ENCODE results near the gene SLC22A23.

DNA sequence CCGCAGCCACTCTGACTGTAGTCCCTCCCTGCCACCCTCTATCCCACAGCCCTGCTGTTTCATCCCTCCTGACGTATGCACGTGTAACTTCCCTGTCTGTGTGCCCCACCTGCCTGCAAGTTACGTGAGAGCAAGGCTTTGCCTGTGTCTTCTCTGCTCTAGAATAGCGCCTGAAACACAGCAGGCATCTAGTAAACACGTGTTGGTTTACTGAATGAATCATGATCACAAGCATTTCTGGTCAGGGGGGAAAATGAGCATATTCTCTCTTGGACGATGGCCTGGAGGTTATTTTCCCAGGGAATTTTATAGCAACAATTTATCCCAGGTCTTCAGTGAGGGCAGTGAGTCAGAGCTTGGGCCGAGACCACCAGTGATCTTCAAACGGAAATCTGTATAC, 159.8 kb downstream of the SLC22A23 start:
- TF ChIP-seq, protein P1, sequence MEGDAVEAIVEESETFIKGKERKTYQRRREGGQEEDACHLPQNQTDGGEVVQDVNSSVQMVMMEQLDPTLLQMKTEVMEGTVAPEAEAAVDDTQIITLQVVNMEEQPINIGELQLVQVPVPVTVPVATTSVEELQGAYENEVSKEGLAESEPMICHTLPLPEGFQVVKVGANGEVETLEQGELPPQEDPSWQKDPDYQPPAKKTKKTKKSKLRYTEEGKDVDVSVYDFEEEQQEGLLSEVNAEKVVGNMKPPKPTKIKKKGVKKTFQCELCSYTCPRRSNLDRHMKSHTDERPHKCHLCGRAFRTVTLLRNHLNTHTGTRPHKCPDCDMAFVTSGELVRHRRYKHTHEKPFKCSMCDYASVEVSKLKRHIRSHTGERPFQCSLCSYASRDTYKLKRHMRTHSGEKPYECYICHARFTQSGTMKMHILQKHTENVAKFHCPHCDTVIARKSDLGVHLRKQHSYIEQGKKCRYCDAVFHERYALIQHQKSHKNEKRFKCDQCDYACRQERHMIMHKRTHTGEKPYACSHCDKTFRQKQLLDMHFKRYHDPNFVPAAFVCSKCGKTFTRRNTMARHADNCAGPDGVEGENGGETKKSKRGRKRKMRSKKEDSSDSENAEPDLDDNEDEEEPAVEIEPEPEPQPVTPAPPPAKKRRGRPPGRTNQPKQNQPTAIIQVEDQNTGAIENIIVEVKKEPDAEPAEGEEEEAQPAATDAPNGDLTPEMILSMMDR (IDR thresholded peaks at IDR 0.05): no peak
- TF ChIP-seq POLR2A (IDR thresholded peaks at IDR 0.05): no peak
